PC-3 (cell line): Measurements from ENCODE around the gene FAM200B.

Experiments used
- EZH2 ChIP-seq: fragments of 300-600 bp; sonication (generic); IDR thresholded peaks from one replicate; pipeline ENCODE4 v1.6.1; 2017; ENCODE audit warnings: antibody characterized with exemption, mild to moderate bottlenecking, low read length; ENCODE audit not compliant: unreplicated experiment
- EZH2phosphoT487 ChIP-seq: fragments of 300-600 bp; sonication (generic); IDR thresholded peaks from 2 replicates; pipeline ENCODE4 v1.6.1; 2018; ENCODE audit warnings: mild to moderate bottlenecking, antibody characterized with exemption, low read length, borderline replicate concordance
- TF ChIP-seq, protein P1 (sequence below): fragments of 300-600 bp; sonication (generic); conservative IDR thresholded peaks from 2 replicates; pipeline ENCODE4 v1.5.1; 2017; ENCODE audit warnings: antibody characterized with exemption, low read depth, mild to moderate bottlenecking, low read length

DNA sequence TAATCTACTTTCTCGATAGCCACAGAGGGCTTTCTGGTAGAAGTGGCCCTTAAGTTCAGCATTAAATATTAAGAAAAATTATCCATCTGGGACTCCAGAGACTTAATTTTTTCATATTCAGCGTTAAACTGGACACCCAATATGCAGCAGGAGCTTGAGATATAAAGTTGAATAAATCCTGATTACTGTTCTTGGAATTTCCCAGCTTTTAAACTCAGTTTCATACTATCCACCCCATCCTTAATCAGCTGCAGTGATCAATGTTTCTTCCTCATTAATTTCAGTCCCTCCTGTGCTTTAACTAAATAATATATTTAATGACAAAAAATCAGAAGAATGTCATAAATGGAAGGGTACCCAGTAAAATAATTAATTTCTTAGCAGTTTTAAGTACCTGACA, 22.8 kb upstream of the FAM200B start:
- TF ChIP-seq EZH2 = no peak
- TF ChIP-seq, protein P1, sequence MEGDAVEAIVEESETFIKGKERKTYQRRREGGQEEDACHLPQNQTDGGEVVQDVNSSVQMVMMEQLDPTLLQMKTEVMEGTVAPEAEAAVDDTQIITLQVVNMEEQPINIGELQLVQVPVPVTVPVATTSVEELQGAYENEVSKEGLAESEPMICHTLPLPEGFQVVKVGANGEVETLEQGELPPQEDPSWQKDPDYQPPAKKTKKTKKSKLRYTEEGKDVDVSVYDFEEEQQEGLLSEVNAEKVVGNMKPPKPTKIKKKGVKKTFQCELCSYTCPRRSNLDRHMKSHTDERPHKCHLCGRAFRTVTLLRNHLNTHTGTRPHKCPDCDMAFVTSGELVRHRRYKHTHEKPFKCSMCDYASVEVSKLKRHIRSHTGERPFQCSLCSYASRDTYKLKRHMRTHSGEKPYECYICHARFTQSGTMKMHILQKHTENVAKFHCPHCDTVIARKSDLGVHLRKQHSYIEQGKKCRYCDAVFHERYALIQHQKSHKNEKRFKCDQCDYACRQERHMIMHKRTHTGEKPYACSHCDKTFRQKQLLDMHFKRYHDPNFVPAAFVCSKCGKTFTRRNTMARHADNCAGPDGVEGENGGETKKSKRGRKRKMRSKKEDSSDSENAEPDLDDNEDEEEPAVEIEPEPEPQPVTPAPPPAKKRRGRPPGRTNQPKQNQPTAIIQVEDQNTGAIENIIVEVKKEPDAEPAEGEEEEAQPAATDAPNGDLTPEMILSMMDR = no peak
- TF ChIP-seq EZH2phosphoT487 = no peak
